Activated T-cell treated with anti-CD3 and anti-CD28 coated beads, Interleukin-2, amount 50 U/mL, for 4 hours (primary cell): ENCODE results near the gene NEK9. TPM values are rescaled to one million over a fixed set of nuclear protein-coding genes. Genes with fewer than 3 reads are reported as not detected.

Experiments used
- ATAC-seq, 2 donors: fragments of 200-7000 bp; cut with Tn5 transposase; one replicate each; pipeline ENCODE4 v1.10.0; 2021
- DNase-seq: peaks from one replicate; pipeline ENCODE4 v3.0.0-alpha.2; 2020
- H3K27me3 Mint-ChIP-seq: one replicate; pipeline ENCODE4 v1.8.0; 2021; ENCODE audit warnings: low read depth, mixed read lengths
- H3K36me3 Mint-ChIP-seq: one replicate; pipeline ENCODE4 v1.8.0; 2022; ENCODE audit warnings: mixed read lengths; ENCODE audit not compliant: insufficient read depth
- H3K4me1 Mint-ChIP-seq: one replicate; pipeline ENCODE4 v1.8.0; 2021; ENCODE audit warnings: low read depth, mixed read lengths
- H3K4me3 Mint-ChIP-seq: one replicate; pipeline ENCODE4 v1.8.0; 2021; ENCODE audit warnings: mild to moderate bottlenecking, moderate library complexity, mixed read lengths
- H3K9me3 Mint-ChIP-seq: one replicate; pipeline ENCODE4 v1.8.0; 2021; ENCODE audit warnings: mixed read lengths
- total RNA-seq, 3 donors: library from RNA; stranded (reverse); gene quantifications; one replicate each; pipeline ENCODE4 v1.2.1, GENCODE V29; 2021

NEK9 gene
- total RNA-seq, 3 donors from 2014 or later: 48.5 to 51.2 (median 50.4) TPM

GRCh38 chr14:75054421-75054820 lies 72.4 kb downstream of the NEK9 start:
- Mint-ChIP-seq H3K4me1 (peaks cover 21% of the 10 kb centered on the region), H3K9me3 (no peaks in the 10 kb centered on the region), H3K4me3 (no peak overlapping the region), H3K36me3 (peaks cover 14% of the 10 kb centered on the region), H3K27me3 (no peaks in the 10 kb centered on the region)
- DNase-seq: no peak
- ATAC-seq: no peak

GRCh38 chr14:75053396-75054291 lies 73.2 kb downstream of the NEK9 start:
- no peaks in the 10 kb centered on the region for H3K9me3 Mint-ChIP-seq
- peaks cover 12% of the 10 kb centered on the region for H3K36me3 Mint-ChIP-seq
- no peaks in the 10 kb centered on the region for H3K27me3 Mint-ChIP-seq
- peaks cover 23% of the 10 kb centered on the region for H3K4me1 Mint-ChIP-seq
- ATAC-seq: no peak
- no peak overlapping the region for H3K4me3 Mint-ChIP-seq
- DNase-seq: no peak

DNA sequence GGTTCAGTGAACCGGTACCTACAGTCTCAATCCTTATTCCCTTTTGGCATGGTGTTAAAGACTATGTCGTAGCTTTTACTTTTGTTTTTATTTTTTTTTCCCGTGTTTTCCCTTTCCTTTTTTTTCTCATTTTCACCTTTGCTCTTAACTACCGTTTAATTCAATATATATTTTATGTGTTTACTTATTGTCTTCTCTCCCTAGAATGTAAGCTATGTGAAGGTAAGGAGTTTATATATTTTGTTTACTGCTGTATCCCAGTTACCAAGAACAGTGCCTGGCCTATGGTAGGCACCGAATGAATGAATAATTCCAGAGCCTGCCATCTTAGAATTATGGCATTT lies 75.3 kb downstream of the NEK9 start:
- Mint-ChIP-seq H3K27me3 (no peaks in the 10 kb centered on the region), H3K9me3 (no peaks in the 10 kb centered on the region)

GRCh38 chr14:75050852-75051555 lies 75.8 kb downstream of the NEK9 start, which contains the start of gene MLH3:
TSS of gene MLH3 (minus strand) at chr14:75051467. CDS start at chr14:75049655, 1,812 bp downstream.
- Mint-ChIP-seq H3K9me3 (no peaks in the 10 kb centered on the region), H3K27me3 (no peaks in the 10 kb centered on the region), H3K36me3 (peaks cover 18% of the 10 kb centered on the region), H3K4me3 (peak within 1 kb of the TSS; percentile 91), H3K4me1 (peaks cover 39% of the 10 kb centered on the region)
- ATAC-seq (peak; percentile 80 to 84), DNase-seq (peak; percentile 79)

More for the DNA sequence above, 75.3 kb downstream of the NEK9 start:
- Mint-ChIP-seq H3K4me1 (peaks cover 35% of the 10 kb centered on the region), H3K4me3 (peak overlapping the region; percentile 91), H3K36me3 (peaks cover 20% of the 10 kb centered on the region)
- DNase-seq (no peak), ATAC-seq (no peak)

DNA sequence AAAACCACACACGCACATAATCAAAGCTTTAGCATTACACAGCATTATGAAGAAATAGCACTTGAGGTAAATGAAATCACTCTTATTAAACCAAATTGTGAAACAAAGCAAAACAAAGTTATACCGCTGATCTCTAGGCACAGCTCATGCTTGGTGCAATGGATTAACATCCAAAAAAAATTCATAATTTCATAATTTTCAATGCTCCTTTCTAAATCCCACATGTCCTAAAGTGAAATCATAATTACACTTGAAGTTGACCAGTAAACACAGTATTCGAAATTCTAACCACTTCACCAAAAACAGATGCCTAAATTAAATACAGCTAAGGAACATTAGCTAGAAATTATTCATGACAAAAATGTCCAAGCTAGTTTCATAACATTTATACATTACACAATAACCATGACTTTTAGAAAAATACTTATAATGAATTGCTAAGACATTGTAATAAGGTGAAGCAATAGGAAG lies 77.1 kb downstream of the NEK9 start:
- peaks cover 49% of the 10 kb centered on the region for H3K4me1 Mint-ChIP-seq
- H3K9me3 Mint-ChIP-seq: no peaks in the 10 kb centered on the region
- no peaks in the 10 kb centered on the region for H3K27me3 Mint-ChIP-seq
- ATAC-seq (no peak), DNase-seq (no peak)
- H3K36me3 Mint-ChIP-seq: peaks cover 14% of the 10 kb centered on the region
- H3K4me3 Mint-ChIP-seq: peak overlapping the region; percentile 91

DNA sequence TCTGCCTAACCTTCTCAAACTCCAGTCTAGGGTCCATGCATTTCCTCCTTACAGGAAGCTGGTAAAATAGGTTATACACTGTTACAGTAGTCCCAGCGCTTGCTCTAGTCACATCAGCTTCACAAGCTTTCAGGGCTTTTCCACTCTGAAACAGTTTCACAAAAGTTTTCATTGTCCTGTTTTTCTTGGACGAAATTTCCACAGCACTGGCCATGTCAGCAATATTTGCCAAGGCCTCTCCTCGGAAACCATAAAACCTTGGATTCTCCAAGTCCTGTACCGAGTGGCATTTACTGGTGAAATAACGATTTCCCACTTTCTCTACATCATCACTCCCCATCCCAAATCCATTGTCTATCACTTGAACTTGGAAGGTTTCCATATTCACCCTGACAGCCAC lies 77.7 kb downstream of the NEK9 start:
- ATAC-seq: no peak
- no peak overlapping the region for H3K4me3 Mint-ChIP-seq
- H3K27me3 Mint-ChIP-seq: no peaks in the 10 kb centered on the region
- peaks cover 14% of the 10 kb centered on the region for H3K36me3 Mint-ChIP-seq
- no peaks in the 10 kb centered on the region for H3K9me3 Mint-ChIP-seq
- H3K4me1 Mint-ChIP-seq: peaks cover 54% of the 10 kb centered on the region
- DNase-seq: no peak

GRCh38 chr14:75048101-75048500 lies 78.7 kb downstream of the NEK9 start:
- Mint-ChIP-seq H3K4me1 (peaks cover 56% of the 10 kb centered on the region), H3K9me3 (no peaks in the 10 kb centered on the region), H3K27me3 (no peaks in the 10 kb centered on the region), H3K4me3 (no peak overlapping the region), H3K36me3 (peaks cover 15% of the 10 kb centered on the region)
- no peak for DNase-seq
- ATAC-seq: no peak

DNA sequence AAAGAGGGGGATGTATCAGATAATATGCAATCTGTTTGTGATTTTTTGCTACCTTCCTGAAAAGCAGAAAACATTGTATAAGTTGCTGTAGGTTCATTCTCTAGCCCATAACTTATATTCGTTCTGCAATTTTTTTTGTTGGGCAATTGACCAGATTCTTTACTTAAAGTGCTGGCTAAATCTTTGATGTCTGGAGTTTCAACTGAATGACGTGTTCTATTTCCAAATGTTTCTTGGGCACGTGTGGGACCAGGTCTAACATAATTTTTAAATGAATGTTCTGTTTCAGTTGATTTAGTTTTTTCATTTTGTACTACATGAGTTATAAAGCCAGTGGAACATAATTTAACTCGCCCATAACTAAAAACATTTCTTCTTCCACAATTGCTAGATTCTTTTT lies 79.3 kb downstream of the NEK9 start:
- ATAC-seq: no peak
- no peaks in the 10 kb centered on the region for H3K27me3 Mint-ChIP-seq
- H3K4me1 Mint-ChIP-seq: peaks cover 54% of the 10 kb centered on the region
- H3K4me3 Mint-ChIP-seq: no peak overlapping the region
- H3K9me3 Mint-ChIP-seq: no peaks in the 10 kb centered on the region
- no peak for DNase-seq
- H3K36me3 Mint-ChIP-seq: peaks cover 13% of the 10 kb centered on the region

DNA sequence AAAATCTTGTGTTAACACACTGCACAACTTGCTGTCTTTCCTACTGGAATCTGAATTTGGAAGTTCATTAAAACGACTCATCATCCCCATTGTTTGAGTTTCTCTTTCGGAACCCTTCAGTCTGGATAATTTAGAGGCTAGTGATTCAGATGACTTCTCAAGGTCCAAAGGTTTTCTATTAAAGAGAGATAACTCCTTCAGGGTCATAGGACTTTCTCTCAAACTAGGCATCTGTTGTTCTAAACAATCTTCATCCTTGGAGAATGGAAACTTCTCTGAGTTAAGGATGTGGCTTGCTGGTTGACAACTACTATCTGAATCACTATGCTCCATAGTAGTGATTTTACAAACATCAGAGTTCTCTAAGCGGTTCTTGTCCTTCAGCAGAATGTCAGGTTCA lies 79.9 kb downstream of the NEK9 start:
- H3K9me3 Mint-ChIP-seq: no peaks in the 10 kb centered on the region
- H3K36me3 Mint-ChIP-seq: peaks cover 17% of the 10 kb centered on the region
- H3K4me3 Mint-ChIP-seq: no peak overlapping the region
- DNase-seq (no peak), ATAC-seq (peak in 1 of 2 donors; percentile 29)
- H3K27me3 Mint-ChIP-seq: no peaks in the 10 kb centered on the region
- peaks cover 51% of the 10 kb centered on the region for H3K4me1 Mint-ChIP-seq

DNA sequence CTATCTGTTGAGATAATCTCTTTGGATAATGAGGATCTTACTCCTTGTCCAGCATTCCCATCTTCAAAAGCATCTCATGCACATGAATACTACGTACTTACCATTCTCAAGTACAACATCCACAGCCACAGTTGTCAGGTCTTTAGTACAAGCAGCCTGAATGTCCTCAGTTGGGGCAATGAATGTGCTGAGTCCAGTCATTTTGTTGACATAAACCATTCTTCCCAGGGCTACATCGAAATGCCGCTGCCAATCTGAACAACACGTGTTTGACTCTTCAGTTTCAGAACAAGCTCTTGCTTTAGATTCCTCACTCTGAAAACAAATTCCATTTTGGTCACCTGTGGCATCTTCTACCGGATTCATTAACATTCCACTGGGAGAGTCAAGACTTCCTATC lies 80.6 kb downstream of the NEK9 start:
- Mint-ChIP-seq H3K9me3 (no peaks in the 10 kb centered on the region), H3K4me1 (peaks cover 50% of the 10 kb centered on the region), H3K4me3 (no peak overlapping the region), H3K27me3 (no peaks in the 10 kb centered on the region), H3K36me3 (peaks cover 17% of the 10 kb centered on the region)
- no peak for ATAC-seq
- no peak for DNase-seq

GRCh38 chr14:75044752-75045151 lies 82.1 kb downstream of the NEK9 start:
- DNase-seq: no peak
- Mint-ChIP-seq H3K36me3 (peaks cover 19% of the 10 kb centered on the region), H3K4me3 (no peak overlapping the region), H3K27me3 (no peaks in the 10 kb centered on the region), H3K9me3 (no peaks in the 10 kb centered on the region), H3K4me1 (peaks cover 40% of the 10 kb centered on the region)
- ATAC-seq: no peak

- Mint-ChIP-seq H3K4me3 (no peak overlapping the region), H3K9me3 (no peaks in the 10 kb centered on the region), H3K4me1 (peaks cover 36% of the 10 kb centered on the region), H3K36me3 (peaks cover 19% of the 10 kb centered on the region), H3K27me3 (no peaks in the 10 kb centered on the region)
- no peak for ATAC-seq
- DNase-seq: no peak
Measured at GRCh38 chr14:75044322-75044721, 82.5 kb downstream of the NEK9 start.

DNA sequence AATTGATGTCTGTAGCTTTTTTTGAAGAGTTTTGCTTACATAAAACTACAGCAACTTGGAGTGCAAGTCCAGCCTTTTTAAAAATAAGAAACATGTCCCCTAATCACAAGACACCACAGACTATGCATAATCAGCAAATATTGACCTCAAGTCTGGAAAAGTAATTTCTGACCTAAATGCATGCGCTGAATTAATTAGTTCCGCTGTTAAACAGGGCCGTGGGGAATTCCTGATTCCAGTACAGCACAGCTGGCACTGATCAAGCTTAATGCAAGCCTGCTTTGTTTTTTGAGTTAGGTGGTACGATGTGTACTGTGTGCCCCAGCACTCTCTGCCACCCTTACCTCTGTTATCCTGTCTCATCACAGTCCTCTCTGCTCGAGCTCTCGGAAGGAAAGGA lies 84.8 kb downstream of the NEK9 start:
- Mint-ChIP-seq H3K27me3 (no peaks in the 10 kb centered on the region), H3K36me3 (peaks cover 16% of the 10 kb centered on the region), H3K4me3 (no peak overlapping the region), H3K9me3 (no peaks in the 10 kb centered on the region), H3K4me1 (peaks cover 28% of the 10 kb centered on the region)
- ATAC-seq: no peak
- no peak for DNase-seq

DNA sequence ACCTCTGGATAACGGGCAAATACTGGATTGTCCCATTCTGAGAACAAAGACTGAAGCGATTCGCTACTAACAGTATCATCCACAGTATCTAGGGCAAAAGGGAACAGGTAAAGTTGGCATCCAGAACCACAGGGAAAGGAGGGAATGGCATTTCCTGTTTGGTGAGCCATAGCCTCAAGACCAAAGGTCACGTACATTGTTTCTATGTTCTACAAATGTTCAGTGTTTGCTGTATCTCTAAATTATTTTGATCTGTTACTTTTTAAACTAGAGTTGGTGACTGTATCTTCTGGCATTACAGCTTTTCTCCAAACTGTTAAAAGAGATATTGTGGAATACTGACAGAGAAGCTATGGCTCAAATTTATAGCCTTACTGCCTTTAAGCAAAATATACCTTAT lies 85.2 kb downstream of the NEK9 start:
- H3K27me3 Mint-ChIP-seq: no peaks in the 10 kb centered on the region
- H3K4me1 Mint-ChIP-seq: peaks cover 24% of the 10 kb centered on the region
- H3K36me3 Mint-ChIP-seq: peaks cover 20% of the 10 kb centered on the region
- no peaks in the 10 kb centered on the region for H3K9me3 Mint-ChIP-seq
- ATAC-seq: no peak
- no peak for DNase-seq
- no peak overlapping the region for H3K4me3 Mint-ChIP-seq

- H3K36me3 Mint-ChIP-seq: peaks cover 24% of the 10 kb centered on the region
- peaks cover 19% of the 10 kb centered on the region for H3K4me1 Mint-ChIP-seq
- DNase-seq (no peak), ATAC-seq (no peak)
- H3K9me3 Mint-ChIP-seq: no peaks in the 10 kb centered on the region
- H3K4me3 Mint-ChIP-seq: no peak overlapping the region
- no peaks in the 10 kb centered on the region for H3K27me3 Mint-ChIP-seq
Measured at GRCh38 chr14:75040959-75041358, 85.9 kb downstream of the NEK9 start.
